GM21515 (cell line): ENCODE results near the gene EHBP1.
"Not testable (repeated sequence)": the region's sequence is repeated elsewhere in the genome, so short reads cannot be mapped to it uniquely, and the experiment has no call there.

Experiments used
- ATAC-seq: cut with Tn5 transposase; IDR thresholded peaks from one replicate; pipeline ENCODE4 v1.9.1; 2021; ENCODE audit not compliant: unreplicated experiment

EHBP1 gene

GRCh38 chr2:63003351-63003750 is 297.8 kb downstream of the EHBP1 start:
- no peak for ATAC-seq

GRCh38 chr2:63007813-63008458 is 302.4 kb downstream of the EHBP1 start:
- no peak for ATAC-seq

GRCh38 chr2:63008838-63009237 is 303.3 kb downstream of the EHBP1 start:
- no peak for ATAC-seq

GRCh38 chr2:63009490-63009889 is 304.0 kb downstream of the EHBP1 start:
- no peak for ATAC-seq

- ATAC-seq, result no peak
Measured at GRCh38 chr2:63012541-63012940, 307.0 kb downstream of the EHBP1 start.

- ATAC-seq, result no peak
Measured at GRCh38 chr2:63013438-63013837, 307.9 kb downstream of the EHBP1 start.

GRCh38 chr2:63015389-63015788 is 309.9 kb downstream of the EHBP1 start:
- no peak for ATAC-seq

GRCh38 chr2:63018439-63018838 is 312.9 kb downstream of the EHBP1 start:
- no peak for ATAC-seq

GRCh38 chr2:63019686-63020085 is 314.2 kb downstream of the EHBP1 start:
- not testable (repeated sequence) for ATAC-seq

GRCh38 chr2:63023444-63023843 is 317.9 kb downstream of the EHBP1 start:
- ATAC-seq, result no peak

- no peak for ATAC-seq
Measured at GRCh38 chr2:63027220-63027619, 321.7 kb downstream of the EHBP1 start.

GRCh38 chr2:63029058-63029457 is 323.5 kb downstream of the EHBP1 start:
- no peak for ATAC-seq

GRCh38 chr2:63034526-63034925 is 329.0 kb downstream of the EHBP1 start:
- ATAC-seq, result no peak

- ATAC-seq, result no peak
Measured at GRCh38 chr2:63035169-63035568, 329.7 kb downstream of the EHBP1 start.

GRCh38 chr2:63035660-63036059 is 330.1 kb downstream of the EHBP1 start:
- ATAC-seq, result no peak

GRCh38 chr2:63038034-63038433 is 332.5 kb downstream of the EHBP1 start:
- no peak for ATAC-seq

- no peak for ATAC-seq
Measured at GRCh38 chr2:63040586-63040985, 335.1 kb downstream of the EHBP1 start.

GRCh38 chr2:63041592-63041991 is 336.1 kb downstream of the EHBP1 start:
- no peak for ATAC-seq

GRCh38 chr2:63044362-63045327 is 339.1 kb downstream of the EHBP1 start:
- no peak for ATAC-seq

GRCh38 chr2:63046552-63046951 is 341.0 kb downstream of the EHBP1 start:
- no peak for ATAC-seq

- ATAC-seq, result no peak
Measured at GRCh38 chr2:63046961-63047320, 341.4 kb downstream of the EHBP1 start.
